HL-60 (cell line): Measurements from ENCODE around the gene TVP23A.

Experiments
- CTCF ChIP-seq: IDR thresholded peaks from one replicate; pipeline ENCODE4 v1.5.1; 2011; ENCODE audit warnings: low read length, control low read depth, inconsistent platforms; ENCODE audit not compliant: insufficient read depth
- GABPA ChIP-seq: IDR thresholded peaks from 2 replicates; pipeline ENCODE4 v1.6.1; 2012; ENCODE audit warnings: low read depth
- POLR2AphosphoS5 ChIP-seq: IDR thresholded peaks from 2 replicates; pipeline ENCODE4 v1.6.1; 2012; ENCODE audit warnings: low read depth
- REST ChIP-seq: IDR thresholded peaks from 2 replicates; pipeline ENCODE4 v1.6.1; 2012; ENCODE audit warnings: low read depth; ENCODE audit not compliant: insufficient replicate concordance
- SPI1 ChIP-seq: IDR thresholded peaks from 2 replicates; pipeline ENCODE4 v1.6.1; 2012; ENCODE audit warnings: low read depth, mild to moderate bottlenecking, borderline replicate concordance

GRCh38 chr16:10805334-10805733, 13.3 kb downstream of the TVP23A start:
- no peak for TF ChIP-seq CTCF
- no peak for TF ChIP-seq POLR2AphosphoS5
- no peak for TF ChIP-seq REST
- no peak for TF ChIP-seq GABPA
- TF ChIP-seq SPI1, result no peak
